ENCODE measurements around the gene OSTF1. TPM values are rescaled to one million over a fixed set of nuclear protein-coding genes. Genes with fewer than 3 reads are reported as not detected.
A peak's percentile ranks its signal among the peaks of the same experiment; 100 is the strongest.

OSTF1 gene
- total RNA-seq, 2 experiments from 2014 or later, result 37.3 to 58.1 TPM

- H3K4me2 ChIP-seq (ENCODE audit: low read length), result peak overlapping the region; percentile 84; the same call in 1 of the 2 replicates
- BruUV-seq (replicated peaks), result no TSS peak
- POLR2A ChIA-PET, result interaction anchor here (1.2 to 6.8 kb wide), 3 partner anchors 51 to 129 kb away, joined by 4 to 70 read pairs (median 7); partner anchors contain the start of gene CARNMT1
Observed at GRCh38 chr9:75084081-75084672, 4.1 kb upstream of the OSTF1 start.

GRCh38 chr9:75085640-75086039 lies 2.7 kb upstream of the OSTF1 start:
- intact Hi-C loops (cut with micrococcal nuclease; ENCODE audit: unreplicated experiment), result no loop called here
- Histone ChIP-seq H3K36me3 (ENCODE audit: insufficient read depth, low read length) (peaks cover 14% of the 10 kb centered on the region), H3K9me2 (ENCODE audit: insufficient read depth, low read length) (no peaks in the 10 kb centered on the region), H3K4me2 (ENCODE audit: low read length) (peak overlapping the region; percentile 84), H3K79me2 (ENCODE audit: insufficient read depth, low read depth, low read length) (peaks cover 49% of the 10 kb centered on the region), H3K9me3 (ENCODE audit: low read length) (no peaks in the 10 kb centered on the region), H2AFZ (ENCODE audit: low read length) (no peak overlapping the region), H3K4me1 (ENCODE audit: insufficient read depth, low read length, poor library complexity, severe bottlenecking) (peaks cover 36% of the 10 kb centered on the region), H3K4me3 (ENCODE audit: low read depth, low read length, poor library complexity, severe bottlenecking) (peak overlapping the region; percentile 93), H3K27ac (ENCODE audit: low read depth, low read length, poor library complexity, severe bottlenecking) (peak overlapping the region; percentile 36), H4K20me1 (ENCODE audit: insufficient read depth, low read length) (peaks cover 12% of the 10 kb centered on the region)
- no TSS peak for BruUV-seq (replicated peaks)
- CTCF ChIA-PET (ENCODE audit: unreplicated experiment), result interaction anchor here (0.6 to 1.5 kb wide), 2 partner anchors 53 to 57 kb away, joined by 4 to 5 read pairs; partner anchors contain the start of gene CARNMT1
- no peak for DNase-seq (ENCODE audit: low spot score)
- TF ChIP-seq EZH2phosphoT487 (IDR thresholded peaks at IDR 0.05; ENCODE audit: borderline replicate concordance, low read depth, low read length) (no peak), CTCF (conservative IDR thresholded peaks at IDR 0.05; ENCODE audit: low read length) (no peak)
- POLR2A ChIA-PET, result interaction anchor here (0.6 to 6.8 kb wide), 13 partner anchors 14 to 758 kb away, joined by 3 to 70 read pairs (median 5); partner anchors contain the start of genes C9orf40 and CARNMT1

More at GRCh38 chr9:75084081-75084672, 4.1 kb upstream of the OSTF1 start:
- intact Hi-C loops (cut with micrococcal nuclease; ENCODE audit: unreplicated experiment), result no loop called here
- Histone ChIP-seq H3K9me2 (ENCODE audit: insufficient read depth, low read length) (no peaks in the 10 kb centered on the region), H3K9me3 (ENCODE audit: low read length) (no peaks in the 10 kb centered on the region), H3K4me3 (ENCODE audit: low read depth, low read length, poor library complexity, severe bottlenecking) (no peak overlapping the region), H4K20me1 (ENCODE audit: insufficient read depth, low read length) (peaks cover 1% of the 10 kb centered on the region; the same call in 1 of the 2 replicates), H3K4me1 (ENCODE audit: insufficient read depth, low read length, poor library complexity, severe bottlenecking) (peaks cover 24% of the 10 kb centered on the region), H3K79me2 (ENCODE audit: insufficient read depth, low read depth, low read length) (peaks cover 34% of the 10 kb centered on the region), H3K36me3 (ENCODE audit: insufficient read depth, low read length) (peaks cover 22% of the 10 kb centered on the region), H2AFZ (ENCODE audit: low read length) (no peak overlapping the region), H3K27ac (ENCODE audit: low read depth, low read length, poor library complexity, severe bottlenecking) (no peak overlapping the region)
- CTCF ChIA-PET (ENCODE audit: unreplicated experiment), result interaction anchor here (1.2 kb wide), 1 partner anchor 56 kb away, joined by 6 read pairs; no protein-coding TSS in a partner anchor
- DNase-seq (ENCODE audit: low spot score), result no peak
- TF ChIP-seq EZH2phosphoT487 (IDR thresholded peaks at IDR 0.05; ENCODE audit: borderline replicate concordance, low read depth, low read length) (no peak), CTCF (conservative IDR thresholded peaks at IDR 0.05; ENCODE audit: low read length) (no peak)

Measured in OCI-LY7 (cell line).